Muscle of leg (tissue), 16 donors: Measurements from ENCODE around the gene MT1X. TPM values are rescaled to one million over a fixed set of nuclear protein-coding genes. Genes with fewer than 3 reads are reported as not detected.

ENCODE experiments used
- DNase-seq: peaks from one replicate; pipeline ENCODE4 v3.0.0; 2013
- H3K27ac ChIP-seq: one replicate; pipeline ENCODE4 v1.5.1; 2013; ENCODE audit warnings: mild to moderate bottlenecking, low read length, control low read depth
- H3K27me3 ChIP-seq: one replicate; pipeline ENCODE4 v1.6.1; 2013; ENCODE audit warnings: low read length; ENCODE audit not compliant: control insufficient read depth, insufficient read depth
- H3K36me3 ChIP-seq: one replicate; pipeline ENCODE4 v1.6.1; 2013; ENCODE audit warnings: low read length; ENCODE audit not compliant: control insufficient read depth, insufficient read depth
- H3K4me1 ChIP-seq: one replicate; pipeline ENCODE4 v1.6.1; 2013; ENCODE audit warnings: low read length; ENCODE audit not compliant: control insufficient read depth, insufficient read depth
- H3K4me3 ChIP-seq: one replicate; pipeline ENCODE4 v1.5.1; 2013; ENCODE audit warnings: low read length, control low read depth
- H3K9me3 ChIP-seq: replicated peaks from 2 replicates; pipeline ENCODE4 v1.6.1; 2013; ENCODE audit warnings: low read depth, low read length; ENCODE audit not compliant: control insufficient read depth
- WGBS: methylation state at CpG from one replicate; pipeline ENCODE4 v1.1.5; 2013; ENCODE audit warnings: missing lambda C conversion rate; ENCODE audit not compliant: insufficient coverage; 5-methylcytosine and 5-hydroxymethylcytosine counted together
- long read RNA-seq, 11 donors: transcript quantifications; one replicate each; lab custom pipeline, GENCODE V29; 2026
- polyA plus RNA-seq, 8 donors: library from polyadenylated mRNA; unstranded; fragments of 120-200 nt; gene quantifications; one replicate each; pipeline versions ENCODE4 v1.2.1 to v1.2.3, GENCODE V29; 2013; ENCODE audit warnings: inconsistent platforms in 1 of 8, low replicate concordance in 1 of 8; ENCODE audit not compliant: insufficient read length in 8 of 8, insufficient read depth in 1 of 8
- total RNA-seq: library from RNA; stranded (reverse); fragments of 120-200 nt; gene quantifications from one replicate; pipeline ENCODE4 v1.2.4, GENCODE V29; 2013

Gene MT1X
- 16.8 TPM for total RNA-seq
- polyA plus RNA-seq = 10 to 100 TPM in 6 of 8 donors, 1 to 10 TPM in 2; 7.3 to 15.6 (median 11.0) TPM
- long read RNA-seq, donor 1, partial matches to known transcripts = 0 of 3 reads
- long read RNA-seq, donor 1, other reads (novel, unspliced or antisense) = 0 of 3 reads
- long read RNA-seq, donor 2 = 0 reads
- long read RNA-seq, donor 3, transcript MT1X-201 (3 exons, 450 nt) = major isoform, 6 of 7 reads
- long read RNA-seq, donor 3, partial matches to known transcripts = 0 of 7 reads
- long read RNA-seq, donor 3, other reads (novel, unspliced or antisense) = 0 of 7 reads
- long read RNA-seq, donor 4, transcript MT1X-201 (3 exons, 450 nt) = major isoform, 10 of 10 reads
- long read RNA-seq, donor 4, partial matches to known transcripts = 0 of 10 reads
- long read RNA-seq, donor 4, other reads (novel, unspliced or antisense) = 0 of 10 reads
- long read RNA-seq, donor 5, transcript MT1X-201 (3 exons, 450 nt) = major isoform, 10 of 12 reads
- long read RNA-seq, donor 5, partial matches to known transcripts = 0 of 12 reads
- long read RNA-seq, donor 5, other reads (novel, unspliced or antisense) = 0 of 12 reads
- long read RNA-seq, donor 6, partial matches to known transcripts = 0 of 5 reads
- long read RNA-seq, donor 6, other reads (novel, unspliced or antisense) = 0 of 5 reads
- long read RNA-seq, donor 7, transcript MT1X-201 (3 exons, 450 nt) = major isoform, 5 of 5 reads
- long read RNA-seq, donor 7, partial matches to known transcripts = 0 of 5 reads
- long read RNA-seq, donor 7, other reads (novel, unspliced or antisense) = 0 of 5 reads
- long read RNA-seq, donor 8, transcript MT1X-201 (3 exons, 450 nt) = major isoform, 9 of 11 reads
- long read RNA-seq, donor 8, partial matches to known transcripts = 0 of 11 reads
- long read RNA-seq, donor 8, other reads (novel, unspliced or antisense) = 0 of 11 reads
- long read RNA-seq, donor 9, transcript MT1X-201 (3 exons, 450 nt) = major isoform, 6 of 7 reads
- long read RNA-seq, donor 9, partial matches to known transcripts = 0 of 7 reads
- long read RNA-seq, donor 9, other reads (novel, unspliced or antisense) = 0 of 7 reads
- long read RNA-seq, donor 10, transcript MT1X-201 (3 exons, 450 nt) = major isoform, 11 of 12 reads
- long read RNA-seq, donor 10, partial matches to known transcripts = 0 of 12 reads
- long read RNA-seq, donor 10, other reads (novel, unspliced or antisense) = 0 of 12 reads
- long read RNA-seq, donor 11, transcript MT1X-201 (3 exons, 450 nt) = major isoform, 16 of 16 reads
- long read RNA-seq, donor 11, partial matches to known transcripts = 0 of 16 reads
- long read RNA-seq, donor 11, other reads (novel, unspliced or antisense) = 0 of 16 reads

DNA sequence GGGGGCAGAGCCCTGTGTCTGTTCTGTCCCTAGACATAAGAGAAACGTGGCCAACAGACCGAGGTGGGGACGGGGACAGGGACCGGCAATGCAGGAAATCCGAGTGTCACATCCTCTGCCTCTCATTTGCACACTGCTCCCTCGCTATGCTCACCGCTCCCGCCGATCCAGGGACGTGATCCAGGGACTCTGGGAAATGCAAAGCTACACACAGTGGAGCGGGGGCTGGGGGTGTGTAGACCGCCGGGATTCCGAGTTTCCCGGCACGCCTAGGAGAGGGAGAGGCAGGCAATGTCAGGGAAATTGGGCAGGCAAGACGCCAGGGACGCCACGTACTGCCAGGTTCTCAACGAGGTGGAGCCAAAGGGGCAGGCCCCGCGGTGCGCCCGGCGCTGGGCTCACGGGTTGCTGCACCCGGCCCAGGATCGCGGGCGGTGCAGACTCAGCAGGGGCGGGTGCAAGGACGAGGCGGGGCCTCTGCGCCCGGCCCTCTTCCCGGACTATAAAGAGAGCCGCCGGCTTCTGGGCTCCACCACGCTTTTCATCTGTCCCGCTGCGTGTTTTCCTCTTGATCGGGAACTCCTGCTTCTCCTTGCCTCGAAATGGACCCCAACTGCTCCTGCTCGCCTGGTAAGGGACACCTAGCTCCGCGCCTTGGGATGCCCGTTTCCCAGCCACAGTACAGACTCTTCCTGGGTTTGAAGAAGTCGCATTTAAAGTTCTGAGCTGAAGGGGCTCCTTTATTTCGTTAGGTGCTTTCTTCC is at the start of gene MT1X:
TSS of gene MT1X (plus strand) at position 532 of the 764 bp plus-strand sequence. CDS start at position 603, 71 bp downstream.
- Histone ChIP-seq H3K4me3 (peak within 1 kb of the TSS; percentile 59), H3K27me3 (peaks cover 12% of the 10 kb centered on the region), H3K36me3 (no peaks in the 10 kb centered on the region), H3K27ac (peak within 1 kb of the TSS; percentile 25), H3K4me1 (peaks cover 34% of the 10 kb centered on the region), H3K9me3 (peaks cover 6% of the 10 kb centered on the region)
- under 1% methylated on average over 41 of the region's 49 CpGs for WGBS
- DNase-seq = peak; percentile 95

DNA sequence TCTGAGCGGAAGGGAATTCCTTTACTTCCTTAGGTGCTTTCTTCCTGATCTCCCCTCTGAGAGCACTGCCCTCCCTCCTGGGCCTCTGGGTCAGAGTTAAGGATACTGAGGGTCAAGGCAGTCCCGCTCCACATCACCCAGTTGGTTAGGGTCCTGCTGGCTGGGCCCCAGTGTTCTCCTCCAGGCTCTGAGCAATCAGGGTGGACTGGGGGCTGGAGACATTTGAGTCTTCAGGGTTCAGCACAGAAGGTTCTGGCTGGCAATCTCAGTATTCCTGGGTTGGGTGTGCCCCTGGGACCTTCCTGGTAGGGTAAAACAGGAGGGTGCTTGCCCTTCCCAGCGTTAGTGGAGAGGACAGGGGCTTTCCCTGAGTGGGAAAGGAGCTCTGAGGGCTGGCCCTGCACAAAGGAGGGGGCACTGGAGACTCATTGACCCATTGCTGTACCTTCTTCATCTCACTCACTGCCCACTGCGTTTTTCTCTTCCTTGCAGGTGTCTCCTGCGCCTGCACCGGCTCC is 49.4 kb upstream of the MT1X start:
- DNase-seq = no peak
- WGBS = no CpG with 5 or more reads among the region's 6 CpGs

GRCh38 chr16:56633535-56633934 is 48.7 kb upstream of the MT1X start:
- no peaks in the 10 kb centered on the region for H3K9me3 ChIP-seq
- DNase-seq = no peak
- WGBS = 25% methylated on average over 5 of the region's 7 CpGs
- H3K27ac ChIP-seq = no peak overlapping the region
- H3K27me3 ChIP-seq = peaks cover 76% of the 10 kb centered on the region
- no peak overlapping the region for H3K4me3 ChIP-seq
- peaks cover 24% of the 10 kb centered on the region for H3K4me1 ChIP-seq
- H3K36me3 ChIP-seq = no peaks in the 10 kb centered on the region

More for the DNA sequence above, 49.4 kb upstream of the MT1X start:
- Histone ChIP-seq H3K27ac (no peak overlapping the region), H3K27me3 (peaks cover 74% of the 10 kb centered on the region), H3K36me3 (no peaks in the 10 kb centered on the region), H3K9me3 (no peaks in the 10 kb centered on the region), H3K4me3 (peak overlapping the region; percentile 43), H3K4me1 (peaks cover 19% of the 10 kb centered on the region)

DNA sequence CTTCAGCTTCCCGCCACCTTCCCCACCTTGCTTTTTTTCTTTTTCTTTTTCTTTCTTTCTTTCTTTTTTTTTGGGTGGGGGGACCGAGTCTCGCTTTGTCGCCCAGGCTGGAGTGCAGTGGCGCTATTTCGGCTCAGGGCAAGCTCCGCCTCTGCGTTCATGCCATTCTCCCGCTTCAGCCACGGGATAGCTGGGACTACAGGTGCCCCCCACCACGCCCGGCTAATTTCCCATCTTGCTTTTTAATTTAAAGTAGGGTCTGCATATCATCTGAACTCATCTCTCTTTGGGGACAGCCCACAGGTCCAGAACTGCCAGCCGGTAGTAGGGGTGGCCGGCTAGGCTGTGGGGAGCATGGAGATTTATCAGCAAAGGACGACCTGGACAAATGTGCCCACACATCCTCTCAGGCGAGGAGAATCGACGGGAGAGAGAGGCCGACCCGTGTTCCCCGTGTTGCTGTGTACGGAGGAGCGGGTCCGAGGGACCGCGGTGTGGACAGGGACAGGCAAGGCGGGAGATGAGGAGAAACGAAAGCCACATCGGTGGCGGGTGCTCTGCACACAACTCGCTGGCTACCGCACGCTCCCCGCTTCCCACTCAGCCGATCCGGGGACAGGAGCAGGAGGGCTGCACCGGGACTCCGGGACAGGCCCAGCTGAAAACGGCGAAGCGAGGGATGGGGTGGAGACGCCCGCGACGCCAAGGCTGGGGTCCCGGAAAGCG is 47.4 kb upstream of the MT1X start:
- Histone ChIP-seq H3K27me3 (peaks cover 86% of the 10 kb centered on the region), H3K4me3 (no peak overlapping the region), H3K9me3 (no peaks in the 10 kb centered on the region), H3K4me1 (peaks cover 30% of the 10 kb centered on the region), H3K27ac (no peak overlapping the region), H3K36me3 (no peaks in the 10 kb centered on the region)
- WGBS = 2% methylated on average over 35 of the region's 47 CpGs
- DNase-seq = no peak

- WGBS = 3% methylated on average over 28 of the region's 40 CpGs
- Histone ChIP-seq H3K27ac (no peak overlapping the region), H3K27me3 (peaks cover 91% of the 10 kb centered on the region), H3K4me3 (no peak overlapping the region), H3K4me1 (peaks cover 30% of the 10 kb centered on the region), H3K36me3 (no peaks in the 10 kb centered on the region), H3K9me3 (no peaks in the 10 kb centered on the region)
- DNase-seq = no peak
Measured at GRCh38 chr16:56635441-56635967, 46.8 kb upstream of the MT1X start.

DNA sequence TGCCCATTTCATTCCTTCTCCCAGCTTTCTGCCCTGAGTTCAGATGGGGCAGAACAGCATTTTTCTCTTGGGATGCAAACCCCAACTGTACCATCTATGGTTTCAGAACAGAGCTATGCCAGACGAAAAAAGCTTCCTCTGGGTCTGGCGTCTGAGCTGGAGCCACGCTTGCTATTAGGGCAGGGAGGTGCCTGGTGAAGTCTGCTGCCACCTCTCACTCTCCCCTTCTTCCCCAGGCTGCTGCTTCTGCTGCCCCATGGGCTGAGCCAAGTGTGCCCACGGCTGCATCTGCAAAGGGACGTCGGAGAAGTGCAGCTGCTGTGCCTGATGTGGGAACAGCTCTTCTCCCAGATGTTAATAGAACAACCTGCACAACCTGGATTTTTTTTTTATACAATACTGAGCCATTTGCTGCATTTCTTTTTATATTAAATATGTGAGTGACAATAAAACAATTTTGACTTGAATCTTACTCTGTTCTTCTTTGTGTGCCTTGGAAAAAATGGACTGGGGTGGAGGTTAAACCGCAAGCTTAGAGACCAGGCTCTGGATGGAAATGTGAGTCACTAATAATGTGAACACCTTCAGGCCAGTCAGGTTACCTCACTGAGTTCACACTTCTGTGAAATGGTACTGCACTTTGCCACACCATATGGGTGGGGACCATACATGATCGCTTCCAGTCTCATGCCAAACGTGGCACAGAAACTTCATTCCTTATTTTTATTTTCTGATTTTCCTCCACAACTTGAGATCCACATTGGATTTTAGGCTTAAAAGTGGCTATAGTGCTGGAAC is 45.5 kb upstream of the MT1X start:
- peaks cover 28% of the 10 kb centered on the region for H3K4me1 ChIP-seq
- no peak for DNase-seq
- H3K36me3 ChIP-seq = no peaks in the 10 kb centered on the region
- no peak overlapping the region for H3K27ac ChIP-seq
- H3K27me3 ChIP-seq = peaks cover 94% of the 10 kb centered on the region
- H3K9me3 ChIP-seq = no peaks in the 10 kb centered on the region
- no peak overlapping the region for H3K4me3 ChIP-seq
- WGBS = 20% methylated on average over 1 of the region's 9 CpGs

DNA sequence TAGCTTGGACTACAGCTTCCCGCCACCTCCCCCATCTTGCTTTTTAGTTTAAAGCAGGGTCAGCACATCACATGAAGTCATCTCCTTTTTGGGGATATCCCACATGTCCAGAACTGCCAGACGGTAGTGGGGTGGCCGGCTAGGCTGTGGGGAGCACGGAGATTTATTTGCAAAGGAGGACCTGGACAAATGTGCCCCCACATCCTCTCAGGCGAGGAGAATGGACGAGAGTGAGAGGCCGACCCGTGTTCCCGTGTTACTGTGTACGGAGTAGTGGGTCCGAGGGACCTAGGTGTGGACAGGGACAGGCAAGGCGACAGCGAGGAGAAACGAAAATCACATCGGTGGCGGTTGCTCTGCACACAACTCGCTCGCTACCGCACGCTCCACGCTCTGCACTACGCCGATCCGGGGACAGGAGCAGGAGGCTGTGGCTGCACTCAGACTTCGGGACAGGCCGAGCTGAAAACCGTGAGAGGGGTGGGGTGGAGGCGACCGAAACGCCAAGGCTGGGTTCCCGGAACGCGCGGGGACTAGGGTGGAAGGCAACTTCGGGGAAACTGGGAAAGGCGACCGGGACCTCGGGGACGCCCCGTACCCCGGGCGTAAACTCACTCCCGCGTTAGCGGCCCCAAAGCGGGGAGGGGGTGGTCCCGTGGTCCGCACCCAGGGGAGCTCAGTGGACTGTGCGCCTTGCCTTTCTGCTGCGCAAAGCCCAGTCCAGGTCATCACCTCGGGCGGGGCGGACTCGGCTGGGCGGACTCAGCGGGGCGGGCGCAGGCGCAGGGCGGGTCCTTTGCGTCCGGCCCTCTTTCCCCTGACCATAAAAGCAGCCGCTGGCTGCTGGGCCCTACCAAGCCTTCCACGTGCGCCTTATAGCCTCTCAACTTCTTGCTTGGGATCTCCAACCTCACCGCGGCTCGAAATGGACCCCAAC is 44.2 kb upstream of the MT1X start, which contains the start of gene MT1A:
TSS of gene MT1A (plus strand) at position 853 of the 937 bp plus-strand sequence. CDS start at position 926, 73 bp downstream.
- 2% methylated on average over 61 of the region's 68 CpGs for WGBS
- Histone ChIP-seq H3K9me3 (no peaks in the 10 kb centered on the region), H3K4me1 (peaks cover 19% of the 10 kb centered on the region), H3K27me3 (peaks cover 93% of the 10 kb centered on the region), H3K36me3 (no peaks in the 10 kb centered on the region), H3K27ac (no peak within 1 kb of the TSS), H3K4me3 (peak within 1 kb of the TSS; percentile 46)
- DNase-seq = peak; percentile 72
